Spleen (tissue), 7 donors: Measurements from ENCODE around the gene SLC25A38.

Experiments
- POLR2A ChIP-seq, 3 donors: fragments of 450-650 bp; IDR thresholded peaks; one replicate each; pipeline ENCODE4 v1.5.1; 2017; ENCODE audit warnings: antibody characterized with exemption in 3 of 3, mild to moderate bottlenecking in 1 of 3
- POLR2AphosphoS5 ChIP-seq, 3 donors: sonication (generic); formaldehyde crosslinking; IDR thresholded peaks; one replicate each; pipeline ENCODE4 v1.5.1; 2017; ENCODE audit warnings: antibody characterized with exemption in 3 of 3
- TF ChIP-seq, protein P1 (sequence below), 11 experiments: fragments of 200-600 bp in 7 of 11; fragments of 450-650 bp in 4 of 11; sonication (generic) in 4 of 11; IDR thresholded peaks in 8 of 11; conservative IDR thresholded peaks in 3 of 11; 1 replicate in 7 of 11; 2 replicates in 4 of 11; pipeline versions ENCODE4 v1.4.0 to v1.8.0; 2016 to 2021; ENCODE audit warnings: antibody characterized with exemption in 11 of 11, inconsistent platforms in 4 of 11, mild to moderate bottlenecking in 1 of 11
- donor health status: DM: no; HTN: no; CAD: no; lungs with moderate emphysema.
- donor health status: DM: no; HTN: no; CAD: no.
- donor health status: DM: no; HTN: no; CAD: no.

DNA sequence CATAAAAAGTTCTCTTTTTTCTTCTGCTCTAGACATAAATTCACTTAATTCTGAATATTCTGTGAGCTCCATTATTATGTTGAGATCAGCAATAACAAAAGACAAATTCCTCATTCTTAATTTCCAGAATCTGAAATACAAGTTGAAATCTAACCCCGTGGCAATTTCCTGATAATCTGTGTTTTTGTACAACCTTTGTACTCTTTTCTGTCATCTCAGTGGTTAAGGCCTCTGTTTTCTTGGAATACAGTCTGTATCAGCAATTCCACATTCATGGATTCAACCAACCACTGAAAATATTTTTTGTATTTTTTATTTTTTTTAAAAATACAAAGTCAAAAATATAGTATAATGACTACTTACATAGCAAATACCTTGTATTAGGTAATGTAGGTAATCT, 45.0 kb upstream of the SLC25A38 start:
- TF ChIP-seq, protein P1, sequence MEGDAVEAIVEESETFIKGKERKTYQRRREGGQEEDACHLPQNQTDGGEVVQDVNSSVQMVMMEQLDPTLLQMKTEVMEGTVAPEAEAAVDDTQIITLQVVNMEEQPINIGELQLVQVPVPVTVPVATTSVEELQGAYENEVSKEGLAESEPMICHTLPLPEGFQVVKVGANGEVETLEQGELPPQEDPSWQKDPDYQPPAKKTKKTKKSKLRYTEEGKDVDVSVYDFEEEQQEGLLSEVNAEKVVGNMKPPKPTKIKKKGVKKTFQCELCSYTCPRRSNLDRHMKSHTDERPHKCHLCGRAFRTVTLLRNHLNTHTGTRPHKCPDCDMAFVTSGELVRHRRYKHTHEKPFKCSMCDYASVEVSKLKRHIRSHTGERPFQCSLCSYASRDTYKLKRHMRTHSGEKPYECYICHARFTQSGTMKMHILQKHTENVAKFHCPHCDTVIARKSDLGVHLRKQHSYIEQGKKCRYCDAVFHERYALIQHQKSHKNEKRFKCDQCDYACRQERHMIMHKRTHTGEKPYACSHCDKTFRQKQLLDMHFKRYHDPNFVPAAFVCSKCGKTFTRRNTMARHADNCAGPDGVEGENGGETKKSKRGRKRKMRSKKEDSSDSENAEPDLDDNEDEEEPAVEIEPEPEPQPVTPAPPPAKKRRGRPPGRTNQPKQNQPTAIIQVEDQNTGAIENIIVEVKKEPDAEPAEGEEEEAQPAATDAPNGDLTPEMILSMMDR (IDR thresholded peaks at IDR 0.05 in 8 of 11, conservative IDR thresholded peaks at IDR 0.05 in 3 of 11), result no peak
- TF ChIP-seq POLR2AphosphoS5 (IDR thresholded peaks at IDR 0.05) (no peak), POLR2A (IDR thresholded peaks at IDR 0.05) (no peak)
